Activated T-helper 9 cell treated with anti-CD3 and anti-CD28 coated beads, Interleukin-2, amount 50 U/mL, for 16 hours (primary cell): ENCODE data around the gene DHRS7.
"Not testable (repeated sequence)": the region's sequence is repeated elsewhere in the genome, so short reads cannot be mapped to it uniquely, and the experiment has no call there.

Source experiments
- DNase-seq: peaks from one replicate; pipeline ENCODE4 v3.0.0-alpha.2; 2020; ENCODE audit warnings: low read depth

The DHRS7 gene

GRCh38 chr14:60133487-60133886, 31.7 kb downstream of the DHRS7 start:
- DNase-seq, result no peak

- DNase-seq, result no peak
Observed at GRCh38 chr14:60125918-60126317, 39.3 kb downstream of the DHRS7 start.

GRCh38 chr14:60116181-60116580, 49.0 kb downstream of the DHRS7 start:
- no peak for DNase-seq

- no peak for DNase-seq
Observed at GRCh38 chr14:60114881-60115280, 50.3 kb downstream of the DHRS7 start.

GRCh38 chr14:60111732-60112131, 53.5 kb downstream of the DHRS7 start:
- DNase-seq, result no peak

- no peak for DNase-seq
Observed at GRCh38 chr14:60107477-60107876, 57.7 kb downstream of the DHRS7 start.

- no peak for DNase-seq
Observed at GRCh38 chr14:60106339-60106738, 58.9 kb downstream of the DHRS7 start.

- no peak for DNase-seq
Observed at GRCh38 chr14:60102389-60102788, 62.8 kb downstream of the DHRS7 start.

- DNase-seq, result no peak
Observed at GRCh38 chr14:60101786-60102185, 63.4 kb downstream of the DHRS7 start.

GRCh38 chr14:60099855-60100254, 65.3 kb downstream of the DHRS7 start:
- not testable (repeated sequence) for DNase-seq

- DNase-seq, result no peak
Observed at GRCh38 chr14:60097974-60098373, 67.2 kb downstream of the DHRS7 start.

GRCh38 chr14:60095781-60096450, 69.3 kb downstream of the DHRS7 start:
- no peak for DNase-seq

GRCh38 chr14:60095231-60095630, 70.0 kb downstream of the DHRS7 start:
- DNase-seq, result no peak

GRCh38 chr14:60094306-60094897, 70.8 kb downstream of the DHRS7 start:
- no peak for DNase-seq
